Pancreas (tissue), 10 donors: ENCODE results near the gene AGAP3. TPM values are rescaled to one million over a fixed set of nuclear protein-coding genes. Genes with fewer than 3 reads are reported as not detected.

Source experiments
- ATAC-seq, 4 donors: fragments of 200-7000 bp; cut with Tn5 transposase; one replicate each; pipeline versions ENCODE4 v1.8.0 to v1.9.1; 2020; ENCODE audit warnings: mild to moderate bottlenecking in 4 of 4, moderate library complexity in 4 of 4
- DNase-seq, 6 donors: peaks; one replicate each; pipeline ENCODE4 v3.0.0-alpha.2; 2020
- FAIRE-seq: peaks from 2 replicates; lab custom pipeline; 2012; peaks lifted over from hg19 to GRCh38; lab: Jason Lieb, UNC
- H3K27ac ChIP-seq, 4 donors: fragments of 200-600 bp; sonication (generic); 1 replicate in 3 of 4; 2 replicates in 1 of 4; pipeline versions ENCODE4 v1.5.0 to v1.8.0; 2020
- H3K27me3 ChIP-seq, 4 donors: fragments of 200-600 bp; one replicate each; pipeline ENCODE4 v1.8.0; 2021
- H3K36me3 ChIP-seq, 3 donors: fragments of 200-600 bp; sonication (generic) in 1 of 3; one replicate each; pipeline versions ENCODE4 v1.5.0 to v1.8.0; 2020 to 2021
- H3K4me1 ChIP-seq, 3 donors: fragments of 200-600 bp; one replicate each; pipeline ENCODE4 v1.8.0; 2021
- H3K4me3 ChIP-seq, 4 donors: fragments of 200-600 bp; sonication (generic) in 2 of 4; one replicate each; pipeline versions ENCODE4 v1.5.0 to v1.8.0; 2020 to 2021
- H3K9me3 ChIP-seq, 4 donors: fragments of 200-600 bp; one replicate each; pipeline ENCODE4 v1.8.0; 2021
- CTCF ChIP-seq, 4 donors: fragments of 200-600 bp; sonication (generic) in 3 of 4; IDR thresholded peaks; one replicate each; pipeline versions ENCODE4 v1.5.0 to v1.8.0; 2021; ENCODE audit warnings: antibody characterized with exemption in 4 of 4
- WGBS, 2 donors: extraction: QIAGEN DNeasy Blood & Tissue Kit; methylation state at CpG; one replicate each; pipeline ENCODE4 v1.1.7; 2013; 5-methylcytosine and 5-hydroxymethylcytosine counted together
- intact Hi-C, 3 donors: fragments of 100-400 bp; cut with DNase I; formaldehyde crosslinking; loops; one replicate each; pipeline versions ENCODE4 v1.11.1 to v1.14.2; 2022
- polyA plus RNA-seq, 2 donors: library from polyadenylated mRNA; stranded (reverse); fragments of 200-250 nt; gene quantifications; one replicate each; pipeline ENCODE4 v1.2.3, GENCODE V29; 2013
- total RNA-seq, 6 donors: library from RNA; stranded (reverse); fragmentation: NEBNext Ultra II Directional in 4 of 6; extraction: Animal tissue kit (Norgen Biotek cat#: 25700) in 4 of 6; gene quantifications; one replicate each; pipeline versions ENCODE4 v1.2.1 to v1.2.4, GENCODE V29; 2021 to 2023
- donor health status: healthy with polysubstance abuse.
- donor health status: DM: no; HTN: no; CAD: no; lungs with moderate emphysema.
- donor health status: DM: no; HTN: no; CAD: no.
- donor health status: control.
- donor health status: control.
- donor health status: Bipolar disorder and iron deficiency.
- donor health status: DM: yes; HTN: yes; CAD: no.
- donor health status: DM: no; HTN: no; CAD: no.
- donor health status: DM: no; HTN: no; CAD: no.
- donor health status: DM: yes; HTN: yes; CAD: no.

AGAP3 gene
- total and polyA plus RNA-seq, 8 donors, result 41.5 to 93.9 (median 58.4) TPM

GRCh38 chr7:151193203-151193978, 107.1 kb downstream of the AGAP3 start:
- no peak for ATAC-seq
- H3K27me3 ChIP-seq, result no peaks in the 10 kb centered on the region
- FAIRE-seq, result no peak
- H3K4me1 ChIP-seq, result no peaks in the 10 kb centered on the region
- H3K4me3 ChIP-seq, result no peak overlapping the region
- intact Hi-C loops, result no loop called here
- no peaks in the 10 kb centered on the region for H3K9me3 ChIP-seq
- 81 to 94% methylated on average over 14 of the region's 14 CpGs for WGBS, 2 donors
- H3K27ac ChIP-seq, result no peak overlapping the region
- DNase-seq, result no peak
- no peaks in the 10 kb centered on the region for H3K36me3 ChIP-seq
- no peak for TF ChIP-seq CTCF (IDR thresholded peaks at IDR 0.05)

Other genes with a start within 250 kb of the AGAP3 start
- 1 to 10 TPM in 1 of 6 donors, under 1 TPM in 5; 0.12 to 7.1 (median 0.46) TPM for gene AOC1, start 234.0 kb upstream of the AGAP3 start, total RNA-seq
- under 1 TPM; 0.21 to 0.30 TPM for gene AOC1, start 234.0 kb upstream of the AGAP3 start, polyA plus RNA-seq
- 1 to 10 TPM; 1.4 to 4.4 (median 3.0) TPM for gene KCNH2, start 108.2 kb upstream of the AGAP3 start, total RNA-seq
- gene KCNH2, start 108.2 kb upstream of the AGAP3 start, polyA plus RNA-seq, result 10 to 100 TPM in 1 of 2 donors, 1 to 10 TPM in 1; 7.4 to 27.9 TPM
- 1 to 10 TPM; 1.0 to 5.1 (median 3.1) TPM for gene NOS3, start 95.5 kb upstream of the AGAP3 start, total RNA-seq
- gene NOS3, start 95.5 kb upstream of the AGAP3 start, polyA plus RNA-seq, result 10 to 100 TPM in 1 of 2 donors, 1 to 10 TPM in 1; 6.0 to 12.5 TPM
- gene ATG9B, start 62.0 kb upstream of the AGAP3 start, total RNA-seq, result under 1 TPM in 5 of 6 donors, not detected in 1; 0.06 to 0.46 (median 0.20) TPM
- gene ATG9B, start 62.0 kb upstream of the AGAP3 start, polyA plus RNA-seq, result 1 to 10 TPM in 1 of 2 donors, under 1 TPM in 1; 0.72 to 1.5 TPM
- gene ABCB8, start 58.0 kb upstream of the AGAP3 start, total RNA-seq, result 10 to 100 TPM in 3 of 6 donors, 1 to 10 TPM in 3; 6.1 to 18.5 (median 10.1) TPM
- gene ABCB8, start 58.0 kb upstream of the AGAP3 start, polyA plus RNA-seq, result 10 to 100 TPM; 23.6 to 29.0 TPM
- gene ASIC3, start 37.9 kb upstream of the AGAP3 start, total RNA-seq, result 1 to 10 TPM in 1 of 6 donors, under 1 TPM in 5; 0.47 to 2.1 (median 0.71) TPM
- 1 to 10 TPM; 7.0 to 8.7 TPM for gene ASIC3, start 37.9 kb upstream of the AGAP3 start, polyA plus RNA-seq
- 1 to 10 TPM; 3.7 to 7.0 (median 4.8) TPM for gene CDK5, start 28.6 kb upstream of the AGAP3 start, total RNA-seq
- 1 to 10 TPM; 4.6 to 7.8 TPM for gene CDK5, start 28.6 kb upstream of the AGAP3 start, polyA plus RNA-seq
- gene SLC4A2, start 26.9 kb upstream of the AGAP3 start, total RNA-seq, result 100 to 1,000 TPM in 1 of 6 donors, 10 to 100 TPM in 5; 69.2 to 117 (median 85.5) TPM
- gene SLC4A2, start 26.9 kb upstream of the AGAP3 start, polyA plus RNA-seq, result 100 to 1,000 TPM; 188 to 211 TPM
- 10 to 100 TPM; 23.5 to 51.1 (median 35.9) TPM for gene FASTK, start 5.7 kb upstream of the AGAP3 start, total RNA-seq
- 100 to 1,000 TPM; 178 to 265 TPM for gene FASTK, start 5.7 kb upstream of the AGAP3 start, polyA plus RNA-seq
- 10 to 100 TPM; 34.5 to 49.8 (median 39.3) TPM for gene TMUB1, start 3.0 kb upstream of the AGAP3 start, total RNA-seq
- gene TMUB1, start 3.0 kb upstream of the AGAP3 start, polyA plus RNA-seq, result 100 to 1,000 TPM in 1 of 2 donors, 10 to 100 TPM in 1; 52.8 to 103 TPM
- not detected for gene GBX1, start 81.2 kb downstream of the AGAP3 start, total RNA-seq
- gene GBX1, start 81.2 kb downstream of the AGAP3 start, polyA plus RNA-seq, result not detected
- not detected for gene ASB10, start 100.8 kb downstream of the AGAP3 start, total RNA-seq
- gene ASB10, start 100.8 kb downstream of the AGAP3 start, polyA plus RNA-seq, result not detected
- gene H2BK1, start 124.0 kb downstream of the AGAP3 start, total RNA-seq, result not detected
- not detected for gene H2BK1, start 124.0 kb downstream of the AGAP3 start, polyA plus RNA-seq
- gene ABCF2, start 140.7 kb downstream of the AGAP3 start, total RNA-seq, result 10 to 100 TPM in 4 of 6 donors, 1 to 10 TPM in 2; 7.1 to 13.6 (median 11.9) TPM
- gene ABCF2, start 140.7 kb downstream of the AGAP3 start, polyA plus RNA-seq, result 10 to 100 TPM in 1 of 2 donors, 1 to 10 TPM in 1; 9.7 to 10.9 TPM
- gene CHPF2, start 146.0 kb downstream of the AGAP3 start, total RNA-seq, result 10 to 100 TPM; 12.8 to 27.9 (median 18.9) TPM
- gene CHPF2, start 146.0 kb downstream of the AGAP3 start, polyA plus RNA-seq, result 10 to 100 TPM; 35.3 to 38.6 TPM
- gene SMARCD3, start 162.2 kb downstream of the AGAP3 start, total RNA-seq, result 10 to 100 TPM; 13.0 to 30.8 (median 15.3) TPM
- 10 to 100 TPM; 46.6 to 69.9 TPM for gene SMARCD3, start 162.2 kb downstream of the AGAP3 start, polyA plus RNA-seq